SK-N-SH treated with all-trans-retinoic acid at 6 μM for 48 hours (cell line): ENCODE measurements around the gene PUS3.

ENCODE experiments used
- SNAI2 ChIP-seq: fragments of 250-450 bp; sonication (Bioruptor Pico); IDR thresholded peaks from 2 replicates; pipeline ENCODE4 v1.5.0; 2020; ENCODE audit warnings: mild to moderate bottlenecking, moderate library complexity
- ZFP30 ChIP-seq: fragments of 450-650 bp; formaldehyde crosslinking; IDR thresholded peaks from 2 replicates; pipeline ENCODE4 v1.5.0; 2022; ENCODE audit warnings: mild to moderate bottlenecking, moderate library complexity
- TF ChIP-seq, protein P1 (sequence below): fragments of 250-450 bp; sonication (Bioruptor Pico); IDR thresholded peaks from 2 replicates; pipeline ENCODE4 v1.8.0; 2020; ENCODE audit warnings: mild to moderate bottlenecking, moderate library complexity, borderline replicate concordance

GRCh38 chr11:125918140-125918840 lies 15.3 kb upstream of the PUS3 start:
- TF ChIP-seq SNAI2 (CRISPR knock-in tag) (no peak), ZFP30 (CRISPR knock-in tag) (no peak)
- TF ChIP-seq, protein P1, sequence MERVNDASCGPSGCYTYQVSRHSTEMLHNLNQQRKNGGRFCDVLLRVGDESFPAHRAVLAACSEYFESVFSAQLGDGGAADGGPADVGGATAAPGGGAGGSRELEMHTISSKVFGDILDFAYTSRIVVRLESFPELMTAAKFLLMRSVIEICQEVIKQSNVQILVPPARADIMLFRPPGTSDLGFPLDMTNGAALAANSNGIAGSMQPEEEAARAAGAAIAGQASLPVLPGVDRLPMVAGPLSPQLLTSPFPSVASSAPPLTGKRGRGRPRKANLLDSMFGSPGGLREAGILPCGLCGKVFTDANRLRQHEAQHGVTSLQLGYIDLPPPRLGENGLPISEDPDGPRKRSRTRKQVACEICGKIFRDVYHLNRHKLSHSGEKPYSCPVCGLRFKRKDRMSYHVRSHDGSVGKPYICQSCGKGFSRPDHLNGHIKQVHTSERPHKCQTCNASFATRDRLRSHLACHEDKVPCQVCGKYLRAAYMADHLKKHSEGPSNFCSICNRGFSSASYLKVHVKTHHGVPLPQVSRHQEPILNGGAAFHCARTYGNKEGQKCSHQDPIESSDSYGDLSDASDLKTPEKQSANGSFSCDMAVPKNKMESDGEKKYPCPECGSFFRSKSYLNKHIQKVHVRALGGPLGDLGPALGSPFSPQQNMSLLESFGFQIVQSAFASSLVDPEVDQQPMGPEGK (CRISPR knock-in tag), result no peak
